ENCODE measurements around the gene MMP15.
"Not testable (repeated sequence)": the region's sequence is repeated elsewhere in the genome, so short reads cannot be mapped to it uniquely, and the experiment has no call there.

MMP15 gene

GRCh38 chr16:58049232-58050185, 24.0 kb downstream of the MMP15 start:
- DNase-seq (ENCODE audit: low read depth) = no peak

GRCh38 chr16:58051296-58051695, 25.7 kb downstream of the MMP15 start:
- no peak for DNase-seq (ENCODE audit: low read depth)

- DNase-seq (ENCODE audit: low read depth) = no peak
Measured at GRCh38 chr16:58051821-58052603, 26.5 kb downstream of the MMP15 start.

GRCh38 chr16:58053682-58054005, 28.1 kb downstream of the MMP15 start:
- DNase-seq (ENCODE audit: low read depth) = no peak

- DNase-seq (ENCODE audit: low read depth) = no peak
Measured at GRCh38 chr16:58054289-58054688, 28.7 kb downstream of the MMP15 start.

GRCh38 chr16:58056580-58056979, 31.0 kb downstream of the MMP15 start:
- no peak for DNase-seq (ENCODE audit: low read depth)

DNA sequence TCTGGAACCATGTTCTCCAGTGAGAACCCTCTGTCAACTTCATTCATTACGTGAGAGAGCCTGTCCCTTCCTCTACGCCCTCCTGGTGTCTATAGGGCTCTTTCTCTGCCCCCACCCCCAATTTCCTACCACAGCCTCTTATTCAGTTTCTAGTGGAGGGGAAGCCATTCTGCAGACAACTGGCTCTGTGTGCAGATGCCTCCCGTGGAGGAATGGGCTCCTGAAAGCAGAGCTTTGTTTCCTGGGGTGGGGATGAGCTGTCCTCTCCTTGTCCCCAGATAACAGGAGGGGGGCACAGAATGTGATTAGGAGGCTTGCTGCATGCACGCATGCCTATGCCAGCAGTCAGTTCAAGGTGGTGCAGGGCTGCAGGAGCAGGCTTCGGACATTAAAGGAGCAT, 31.6 kb downstream of the MMP15 start:
- no peak for DNase-seq (ENCODE audit: low read depth)

DNA sequence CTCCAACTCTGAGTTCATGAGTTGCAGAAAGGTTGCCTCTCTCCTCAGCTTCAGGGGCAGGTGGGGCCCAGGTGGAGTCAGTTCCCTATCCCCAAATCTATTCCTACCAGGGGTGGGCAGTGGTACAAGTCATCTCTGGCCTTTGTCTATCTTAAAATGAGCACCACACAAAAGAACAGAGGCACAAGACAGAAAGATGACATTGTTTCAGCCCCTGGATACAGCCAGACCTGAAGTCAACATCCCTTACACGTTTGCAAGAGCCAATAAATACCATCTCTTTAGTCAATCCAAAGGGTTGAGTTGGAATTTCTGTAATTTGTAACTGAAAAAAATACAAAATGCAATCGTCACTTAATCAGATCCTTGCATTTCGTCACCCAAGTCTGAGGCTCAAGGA, 32.2 kb downstream of the MMP15 start:
- no peak for DNase-seq (ENCODE audit: low read depth)

GRCh38 chr16:58062821-58063220, 37.3 kb downstream of the MMP15 start:
- DNase-seq (ENCODE audit: low read depth) = no peak

DNA sequence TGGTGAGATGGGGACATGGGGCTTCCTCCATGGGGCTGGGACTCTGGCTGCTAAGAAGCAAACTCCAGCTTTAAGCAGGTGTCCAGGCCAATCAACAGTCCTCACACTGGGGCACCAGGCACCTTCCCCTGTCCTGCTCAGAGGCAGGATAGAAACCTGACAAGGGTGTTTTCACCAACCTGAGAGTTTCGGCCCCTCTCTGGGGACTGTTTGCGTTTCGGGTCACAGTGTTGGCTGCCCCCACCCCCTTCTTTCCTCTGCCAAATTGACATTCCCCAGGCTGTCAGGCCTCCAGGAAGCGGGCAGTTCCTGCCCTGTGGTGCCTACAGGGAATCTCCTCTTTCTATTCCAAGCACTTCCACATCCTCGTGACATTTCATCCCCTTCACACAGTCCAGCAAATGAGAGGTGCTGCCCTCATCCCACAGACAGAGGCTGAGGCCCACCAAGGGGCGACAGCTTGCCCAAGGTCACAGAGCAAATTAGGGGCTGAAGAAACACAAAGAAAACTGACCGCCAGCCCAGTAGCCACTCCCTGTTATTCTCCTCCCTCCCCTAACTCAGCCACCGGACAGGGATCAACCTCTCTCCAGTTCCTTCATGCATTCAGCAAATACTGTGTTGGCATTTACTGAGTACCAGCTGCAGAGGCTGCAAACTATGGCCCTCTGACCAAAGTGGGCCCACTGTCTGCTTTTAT, 38.0 kb downstream of the MMP15 start:
- no peak for DNase-seq (ENCODE audit: low read depth)

DNA sequence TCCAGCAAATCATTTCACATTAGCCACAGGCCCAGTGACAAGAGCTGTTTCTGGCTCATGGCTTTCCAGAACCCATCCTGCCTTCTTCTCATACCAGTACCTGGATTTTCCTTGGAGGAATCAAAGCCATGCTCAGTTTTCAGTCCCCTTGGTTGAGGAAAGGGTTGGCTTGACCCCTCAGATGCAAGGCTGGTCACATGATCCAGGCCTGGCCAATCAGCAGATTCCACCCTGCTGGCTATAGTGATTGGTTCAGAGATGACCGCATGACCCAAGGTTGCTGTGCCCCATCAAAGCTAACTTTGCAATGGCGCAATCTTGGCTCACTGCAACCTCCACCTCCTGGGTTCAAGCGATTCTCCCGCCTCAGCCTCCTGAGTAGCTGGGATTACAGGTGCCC, 45.0 kb downstream of the MMP15 start:
- DNase-seq (ENCODE audit: low read depth) = no peak

DNA sequence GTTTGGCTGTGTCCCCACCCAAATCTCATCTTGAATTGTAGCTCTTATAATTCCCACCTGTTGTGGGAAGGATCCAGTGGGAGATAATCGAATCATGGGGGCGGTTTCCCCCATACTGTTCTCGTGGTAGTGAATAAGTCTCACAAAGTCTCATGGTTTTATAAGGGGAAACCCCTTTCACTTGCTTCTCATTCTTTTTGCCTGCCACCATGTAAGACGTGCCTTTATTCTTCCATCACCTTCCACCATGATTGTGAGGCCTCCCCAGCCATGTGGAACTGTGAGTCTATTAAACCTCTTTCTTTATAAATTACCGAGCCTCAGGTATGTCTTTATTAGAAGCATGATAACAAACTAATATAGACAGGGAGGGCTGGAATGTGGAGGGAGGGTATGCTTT, 46.6 kb downstream of the MMP15 start:
- DNase-seq (ENCODE audit: low read depth) = not testable (repeated sequence)

- not testable (repeated sequence) for DNase-seq (ENCODE audit: low read depth)
Measured at GRCh38 chr16:58073086-58073485, 47.5 kb downstream of the MMP15 start.

DNA sequence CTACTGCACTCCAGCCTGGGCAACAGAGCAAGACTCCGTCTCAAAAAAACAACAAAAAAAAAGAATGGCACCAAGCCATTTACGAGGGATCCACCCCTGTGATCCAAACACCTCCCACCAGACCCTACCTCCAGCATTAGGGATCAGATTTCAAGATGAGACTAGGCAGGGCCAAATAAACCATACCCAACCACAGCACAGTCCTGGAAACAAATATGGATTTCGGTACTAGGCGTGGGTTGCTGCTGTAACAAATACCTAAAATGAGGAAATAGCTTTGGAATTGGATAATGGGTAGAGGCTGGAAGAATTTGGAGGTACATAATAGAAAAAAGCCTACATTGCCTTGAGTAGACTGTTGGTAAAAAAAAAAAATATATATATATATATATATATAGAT, 49.1 kb downstream of the MMP15 start:
- no peak for DNase-seq (ENCODE audit: low read depth)

- DNase-seq (ENCODE audit: low read depth) = no peak
Measured at GRCh38 chr16:58076514-58076913, 51.0 kb downstream of the MMP15 start.

DNA sequence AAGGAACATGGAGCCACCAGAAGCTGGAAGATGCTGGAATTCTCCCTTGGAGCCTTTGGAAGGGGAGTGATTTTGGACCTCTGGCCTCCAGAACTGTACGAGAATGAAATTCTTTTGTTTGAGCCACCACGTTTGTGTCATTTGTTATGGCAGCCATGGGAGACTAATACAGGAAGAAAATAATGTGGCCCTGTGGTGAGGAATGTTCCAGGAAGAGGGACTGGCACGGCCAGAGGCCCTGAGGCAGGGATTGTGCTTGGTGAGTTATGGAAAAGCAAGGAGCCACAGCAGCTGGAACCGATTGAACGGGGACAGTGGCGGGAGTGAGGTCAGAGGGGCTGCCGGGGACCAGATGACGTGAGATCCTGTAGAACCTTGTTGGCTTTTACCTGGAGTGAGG, 52.2 kb downstream of the MMP15 start:
- DNase-seq (ENCODE audit: low read depth) = no peak

DNA sequence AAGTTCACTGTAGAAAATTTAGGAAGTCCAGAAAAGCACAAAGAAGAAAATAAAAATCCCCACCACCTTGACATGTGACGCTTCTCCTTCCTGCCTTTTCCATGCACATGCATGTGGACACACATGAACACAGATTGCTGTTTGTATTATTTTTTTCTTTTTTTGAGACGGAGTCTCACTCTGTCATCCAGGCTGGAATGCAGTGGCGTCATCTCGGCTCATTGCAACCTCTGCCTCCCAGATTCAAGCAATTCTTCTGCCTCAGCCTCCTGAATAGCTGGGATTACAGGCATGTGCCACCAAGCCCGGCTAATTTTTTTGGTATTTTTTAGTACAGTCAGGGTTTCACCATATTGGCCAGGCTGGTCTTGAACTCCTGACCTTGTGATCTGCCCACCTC, 55.1 kb downstream of the MMP15 start:
- DNase-seq (ENCODE audit: low read depth) = not testable (repeated sequence)

DNA sequence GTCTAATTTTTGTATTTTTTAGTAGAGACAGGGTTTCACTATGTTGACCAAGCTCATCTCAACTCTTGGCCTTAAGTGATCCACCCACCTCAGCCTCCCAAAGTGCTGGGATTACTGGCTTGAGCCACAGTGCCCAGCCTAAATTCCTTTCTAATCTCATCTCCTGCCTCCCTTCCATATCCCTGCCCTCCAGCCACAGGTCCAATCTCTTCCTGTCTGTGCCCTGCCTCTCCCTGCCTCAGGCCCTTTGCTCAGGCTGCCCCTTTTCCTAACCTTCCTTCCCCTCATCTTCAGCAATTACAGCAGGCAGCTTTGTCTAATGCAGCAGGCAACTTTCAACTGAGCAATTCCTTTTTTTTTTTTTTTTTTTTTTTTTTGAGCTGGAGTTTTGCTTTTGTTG, 56.8 kb downstream of the MMP15 start:
- DNase-seq (ENCODE audit: low read depth) = no peak

- DNase-seq (ENCODE audit: low read depth) = no peak
Measured at GRCh38 chr16:58084635-58085034, 59.1 kb downstream of the MMP15 start.

DNA sequence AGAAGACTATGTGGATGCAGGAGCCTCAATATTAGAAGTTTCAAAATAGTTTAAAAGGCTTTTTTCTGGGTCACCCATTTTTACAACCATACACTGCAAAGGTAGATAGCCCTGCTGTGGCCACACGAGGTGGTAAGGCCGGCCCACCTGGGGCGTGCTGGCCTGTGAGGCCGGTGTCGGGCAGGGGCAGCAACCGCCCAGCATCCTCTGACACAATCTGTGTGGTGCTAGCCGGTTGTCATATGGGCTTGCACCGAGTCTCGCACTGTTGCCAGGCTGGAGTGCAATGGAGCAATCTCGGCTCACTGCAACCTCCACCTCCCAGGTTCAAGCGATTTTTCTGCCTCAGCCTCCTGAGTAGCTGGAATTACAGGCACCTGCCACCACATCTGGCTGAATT, 59.6 kb downstream of the MMP15 start:
- DNase-seq (ENCODE audit: low read depth) = no peak

GRCh38 chr16:58085584-58086251, 60.2 kb downstream of the MMP15 start:
- DNase-seq (ENCODE audit: low read depth) = no peak
